Cardiac septum (tissue), 1 donor: ENCODE data around the gene SHISA9. TPM values are rescaled to one million over a fixed set of nuclear protein-coding genes. Genes with fewer than 3 reads are reported as not detected.

Experiments
- DNase-seq: peaks from one replicate; pipeline ENCODE4 v3.0.0-alpha.2; 2020; ENCODE audit warnings: low spot score
- intact Hi-C: fragments of 100-400 bp; cut with DNase I; formaldehyde crosslinking; loops from one replicate; pipeline ENCODE4 v1.14.0; 2022
- total RNA-seq: library from RNA; stranded (reverse); fragmentation: NEBNext Ultra II Directional; extraction: Animal tissue kit (Norgen Biotek cat#: 25700); gene quantifications from one replicate; pipeline ENCODE4 v1.2.1, GENCODE V29; 2021
- donor health status: DM: no; HTN: no; CAD: no.

SHISA9 gene
- total RNA-seq, 1 donor from 2014 or later: 0.27 TPM

GRCh38 chr16:13101828-13102227 lies 200.4 kb downstream of the SHISA9 start:
- intact Hi-C loops: no loop called here

GRCh38 chr16:13102401-13102800 lies 201.0 kb downstream of the SHISA9 start:
- DNase-seq: no peak
- intact Hi-C loops: no loop called here

More at GRCh38 chr16:13101828-13102227, 200.4 kb downstream of the SHISA9 start:
- no peak for DNase-seq

DNA sequence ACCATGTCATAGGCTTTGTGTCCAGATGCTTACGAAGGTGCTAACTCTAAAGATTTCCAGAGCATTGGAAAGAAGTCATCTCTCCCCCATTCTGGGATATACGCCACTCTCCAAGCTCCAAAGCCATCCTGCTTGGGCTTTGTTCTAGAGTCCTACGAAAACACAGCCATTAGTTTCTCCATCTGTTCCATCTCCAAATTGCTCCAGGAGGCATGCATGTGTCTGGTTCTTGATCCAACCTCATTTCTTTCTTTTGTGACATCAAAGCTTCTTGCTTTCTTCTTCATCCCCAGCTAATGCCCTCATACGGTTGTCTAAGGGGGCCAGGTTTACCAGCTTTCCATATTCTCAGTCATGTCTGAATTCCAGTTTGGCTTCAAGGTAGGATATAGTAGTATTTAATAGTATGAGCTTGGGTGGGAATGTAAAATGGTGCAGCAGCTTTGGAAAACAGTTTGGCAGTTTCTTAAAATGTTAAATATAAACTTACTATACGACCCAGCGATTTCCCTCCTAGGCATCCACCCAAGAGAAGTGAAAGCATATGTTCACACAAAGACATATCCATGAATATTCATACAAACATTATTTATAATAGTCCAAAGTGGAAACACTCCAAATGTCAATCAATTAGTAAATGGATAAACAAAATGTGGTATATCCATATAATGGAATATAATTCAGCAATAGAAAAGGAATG lies 202.6 kb downstream of the SHISA9 start:
- intact Hi-C loops: no loop called here
- DNase-seq: no peak

- no peak for DNase-seq
- intact Hi-C loops: no loop called here
Measured at GRCh38 chr16:13104772-13105171, 203.4 kb downstream of the SHISA9 start.

- DNase-seq: no peak
- intact Hi-C loops: no loop called here
Measured at GRCh38 chr16:13105427-13105826, 204.0 kb downstream of the SHISA9 start.

GRCh38 chr16:13106464-13106863 lies 205.1 kb downstream of the SHISA9 start:
- DNase-seq: no peak
- intact Hi-C loops: no loop called here

DNA sequence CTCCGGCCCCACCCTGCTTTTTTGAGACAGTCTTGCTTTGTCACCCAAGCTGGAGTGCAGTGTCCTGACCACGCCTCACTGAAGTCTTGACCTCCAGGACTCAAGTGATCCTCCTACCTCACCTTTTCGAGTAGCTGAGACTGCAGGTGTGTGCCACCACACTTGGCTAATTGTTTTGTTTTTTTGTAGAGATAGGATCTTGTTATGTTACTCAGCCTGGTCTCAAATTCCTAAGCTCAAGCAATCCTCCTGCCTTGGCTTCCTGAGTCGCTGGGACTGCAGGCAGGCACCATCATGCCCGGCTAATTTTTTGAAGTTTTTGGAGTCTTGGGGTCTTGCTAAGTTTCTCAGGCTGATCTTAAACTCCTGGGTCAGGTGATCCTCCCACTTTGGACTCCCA lies 206.7 kb downstream of the SHISA9 start:
- intact Hi-C loops: no loop called here
- no peak for DNase-seq

GRCh38 chr16:13109171-13109570 lies 207.8 kb downstream of the SHISA9 start:
- no peak for DNase-seq
- intact Hi-C loops: no loop called here

- intact Hi-C loops: no loop called here
- DNase-seq: no peak
Measured at GRCh38 chr16:13110124-13110796, 208.9 kb downstream of the SHISA9 start.

GRCh38 chr16:13111747-13112146 lies 210.3 kb downstream of the SHISA9 start:
- DNase-seq: no peak
- intact Hi-C loops: no loop called here

DNA sequence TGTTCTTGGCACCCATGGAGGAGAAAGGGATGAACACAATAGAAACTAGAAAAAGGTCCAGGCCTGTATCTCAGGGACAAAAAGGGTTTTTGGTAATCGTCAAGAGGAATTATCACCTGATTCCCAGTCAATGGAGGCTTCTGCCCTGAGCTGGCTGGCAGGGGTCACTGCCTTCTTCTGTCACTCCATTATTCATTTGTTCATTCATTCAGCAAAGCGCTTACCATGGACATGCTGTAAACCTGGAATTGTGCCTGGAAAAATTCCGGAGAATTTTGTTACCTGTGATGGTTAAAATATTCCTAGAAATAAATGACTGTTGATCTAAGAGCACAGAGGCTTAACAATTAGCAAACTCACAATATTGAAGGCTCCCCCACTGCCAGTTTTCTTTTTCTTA lies 212.3 kb downstream of the SHISA9 start:
- intact Hi-C loops: no loop called here
- no peak for DNase-seq

GRCh38 chr16:13118091-13118490 lies 216.7 kb downstream of the SHISA9 start:
- DNase-seq: no peak
- intact Hi-C loops: no loop called here

- intact Hi-C loops: no loop called here
- DNase-seq: no peak
Measured at GRCh38 chr16:13120091-13120490, 218.7 kb downstream of the SHISA9 start.

- no peak for DNase-seq
- intact Hi-C loops: no loop called here
Measured at GRCh38 chr16:13120557-13120956, 219.2 kb downstream of the SHISA9 start.

GRCh38 chr16:13123991-13124390 lies 222.6 kb downstream of the SHISA9 start:
- intact Hi-C loops: no loop called here
- DNase-seq: no peak

- intact Hi-C loops: no loop called here
- DNase-seq: no peak
Measured at GRCh38 chr16:13127144-13127543, 225.7 kb downstream of the SHISA9 start.

- DNase-seq: no peak
- intact Hi-C loops: no loop called here
Measured at GRCh38 chr16:13130586-13130985, 229.2 kb downstream of the SHISA9 start.

DNA sequence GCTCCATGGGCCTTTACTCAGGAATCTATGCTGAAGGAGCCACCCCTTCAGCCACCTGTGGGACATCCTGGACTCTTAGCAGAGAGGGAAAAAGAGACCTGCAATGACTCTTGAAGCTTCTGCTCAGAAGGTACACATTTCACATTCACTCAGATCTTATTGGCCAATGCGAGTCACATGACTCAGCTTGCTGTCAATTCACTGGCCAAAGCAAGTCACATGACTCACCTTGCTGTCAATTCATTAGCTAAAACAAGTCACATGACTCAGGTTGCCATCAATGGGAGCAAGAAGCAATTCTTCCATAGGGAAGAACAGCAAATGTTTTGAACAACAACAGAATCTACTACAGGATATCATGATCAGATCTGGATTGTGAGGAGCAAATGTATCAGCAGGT lies 233.4 kb downstream of the SHISA9 start:
- intact Hi-C loops: no loop called here
- no peak for DNase-seq

DNA sequence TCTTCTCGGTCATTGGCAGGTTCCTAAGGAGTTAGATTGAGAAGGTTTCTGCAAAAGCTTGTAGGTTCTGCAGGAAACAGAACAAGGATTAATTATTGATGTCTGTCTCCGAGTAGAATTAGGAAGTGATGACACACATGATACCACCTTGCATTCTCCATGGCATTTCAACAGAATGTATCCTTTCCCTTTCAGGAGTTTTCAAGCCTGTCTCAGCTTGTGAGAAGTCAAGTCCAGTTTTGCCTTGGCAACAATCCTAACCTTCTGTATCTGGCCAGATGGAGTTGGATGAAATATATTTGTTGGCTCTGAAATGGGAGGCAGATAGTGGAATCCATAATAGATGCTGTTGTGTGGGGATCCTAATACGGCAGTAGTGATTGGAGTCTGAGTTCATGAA lies 235.5 kb downstream of the SHISA9 start:
- DNase-seq: no peak
- intact Hi-C loops: no loop called here

- intact Hi-C loops: no loop called here
- DNase-seq: no peak
Measured at GRCh38 chr16:13138528-13138927, 237.1 kb downstream of the SHISA9 start.

DNA sequence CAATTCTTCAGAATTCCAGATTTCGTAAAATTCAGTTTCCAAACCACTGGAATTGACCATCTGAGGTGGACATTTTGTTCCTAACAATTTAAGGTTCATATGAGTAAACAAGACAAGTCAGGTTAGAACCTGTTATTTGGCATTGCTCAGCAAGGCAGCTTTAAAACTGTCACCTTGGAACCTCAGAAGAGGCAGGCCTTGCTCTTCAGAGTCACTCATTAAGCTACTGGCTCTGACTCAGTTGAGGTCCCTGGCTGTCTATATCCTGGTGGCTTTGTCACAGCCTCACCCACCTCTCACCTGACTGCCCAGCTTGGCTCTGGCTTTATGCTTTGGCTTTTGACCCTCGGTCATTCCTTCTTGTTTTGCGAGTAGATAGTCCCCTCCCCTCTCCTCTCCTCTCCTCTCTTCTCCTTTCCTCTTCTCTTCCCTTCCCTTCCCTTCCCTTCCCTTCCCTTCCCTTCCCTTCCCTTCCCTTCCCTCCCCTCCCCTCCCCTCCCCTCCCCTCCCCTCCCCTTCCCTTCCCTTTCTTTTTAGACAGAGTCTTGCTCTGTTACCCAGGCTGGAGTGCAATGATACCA lies 238.4 kb downstream of the SHISA9 start:
- intact Hi-C loops: no loop called here
- DNase-seq: no peak
